Activated effector memory CD4-positive, alpha-beta T cell treated with Interleukin-2 at 50 U/mL for 16 hours (primary cell): ENCODE data around the gene HOXD8.

Experiments
- DNase-seq: peaks from one replicate; pipeline ENCODE4 v3.0.0-alpha.2; 2020

HOXD8 gene

DNA sequence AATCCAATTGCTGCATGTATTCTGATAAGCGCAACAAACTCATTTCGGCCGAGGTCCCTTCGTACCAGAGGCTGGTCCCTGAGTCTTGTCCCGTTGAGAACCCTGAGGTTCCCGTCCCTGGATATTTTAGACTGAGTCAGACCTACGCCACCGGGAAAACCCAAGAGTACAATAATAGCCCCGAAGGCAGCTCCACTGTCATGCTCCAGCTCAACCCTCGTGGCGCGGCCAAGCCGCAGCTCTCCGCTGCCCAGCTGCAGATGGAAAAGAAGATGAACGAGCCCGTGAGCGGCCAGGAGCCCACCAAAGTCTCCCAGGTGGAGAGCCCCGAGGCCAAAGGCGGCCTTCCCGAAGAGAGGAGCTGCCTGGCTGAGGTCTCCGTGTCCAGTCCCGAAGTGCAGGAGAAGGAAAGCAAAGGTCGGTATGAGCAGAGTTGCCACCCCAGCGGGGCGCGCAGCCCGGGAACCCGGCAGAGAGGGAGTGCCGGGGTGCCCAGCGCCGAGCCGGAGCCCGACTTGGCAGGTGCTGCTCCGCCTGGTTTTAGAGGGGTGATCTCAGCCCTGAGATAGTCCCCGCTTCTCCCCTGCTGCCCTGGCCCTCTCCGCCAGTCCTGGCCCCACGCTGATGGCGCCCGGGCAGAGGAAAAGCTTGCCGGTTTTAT is 12.2 kb upstream of the HOXD8 start:
- DNase-seq: no peak

- no peak for DNase-seq
Measured at GRCh38 chr2:176117823-176118371, 11.6 kb upstream of the HOXD8 start.

DNA sequence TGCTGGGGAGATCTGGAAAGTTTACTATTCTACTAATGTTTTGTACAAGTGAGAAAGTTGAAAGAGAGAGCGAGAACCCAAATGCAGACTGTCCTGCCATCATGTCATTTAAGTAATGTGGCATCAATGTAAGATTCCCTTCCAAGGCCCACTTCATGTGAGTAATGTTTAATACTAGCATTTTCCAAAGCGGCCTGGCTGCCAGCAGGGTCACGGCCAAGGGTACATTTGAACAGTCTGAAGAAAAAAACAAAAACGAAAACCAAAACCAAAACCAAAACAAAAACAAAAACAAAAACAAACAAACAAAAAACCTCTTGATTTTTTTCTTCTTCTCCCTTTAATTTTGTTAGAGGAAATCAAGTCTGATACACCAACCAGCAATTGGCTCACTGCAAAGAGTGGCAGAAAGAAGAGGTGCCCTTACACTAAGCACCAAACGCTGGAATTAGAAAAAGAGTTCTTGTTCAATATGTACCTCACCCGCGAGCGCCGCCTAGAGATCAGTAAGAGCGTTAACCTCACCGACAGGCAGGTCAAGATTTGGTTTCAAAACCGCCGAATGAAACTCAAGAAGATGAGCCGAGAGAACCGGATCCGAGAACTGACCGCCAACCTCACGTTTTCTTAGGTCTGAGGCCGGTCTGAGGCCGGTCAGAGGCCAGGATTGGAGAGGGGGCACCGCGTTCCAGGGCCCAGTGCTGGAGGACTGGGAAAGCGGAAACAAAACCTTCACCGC is 10.7 kb upstream of the HOXD8 start:
- no peak for DNase-seq

- no peak for DNase-seq
Measured at GRCh38 chr2:176120364-176121189, 8.9 kb upstream of the HOXD8 start.

GRCh38 chr2:176121190-176122051 is 8.1 kb upstream of the HOXD8 start:
- DNase-seq: no peak

DNA sequence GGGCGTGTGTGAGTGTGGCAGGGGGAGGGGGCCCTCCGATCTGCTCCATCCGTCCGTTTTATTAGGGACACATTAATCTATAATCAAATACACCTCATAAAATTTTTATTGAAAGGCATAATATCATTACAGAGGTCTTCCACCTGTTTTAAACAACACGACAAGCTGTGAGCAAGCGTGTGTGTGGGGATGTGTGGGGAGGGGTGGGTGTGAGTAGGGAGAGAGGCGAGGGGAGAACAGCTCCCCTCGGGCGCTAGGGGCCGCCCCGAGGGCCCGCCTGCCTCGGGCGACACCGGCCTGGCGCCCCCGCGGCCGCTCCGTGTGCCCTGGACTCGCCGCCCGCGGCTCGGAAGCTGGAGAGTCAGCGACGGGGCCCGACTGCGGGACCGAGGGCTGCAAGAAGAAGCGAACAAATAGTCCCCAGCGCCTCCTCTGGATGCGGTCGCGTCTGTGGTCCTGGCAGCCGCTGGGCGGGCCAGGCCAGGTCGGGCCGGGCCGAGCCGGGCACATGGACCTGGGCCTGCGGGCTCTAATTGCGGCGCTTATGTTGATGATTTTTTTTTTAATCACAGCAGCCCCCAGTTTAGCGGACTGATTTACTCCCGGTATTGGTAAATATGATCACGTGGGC is 7.3 kb upstream of the HOXD8 start:
- DNase-seq: no peak

- no peak for DNase-seq
Measured at GRCh38 chr2:176122683-176123410, 6.7 kb upstream of the HOXD8 start, which contains the start of gene HOXD9. Gene HOXD9, plus strand, starts transcription at chr2:176122719. Its CDS starts 50 bp downstream, at chr2:176122769.

DNA sequence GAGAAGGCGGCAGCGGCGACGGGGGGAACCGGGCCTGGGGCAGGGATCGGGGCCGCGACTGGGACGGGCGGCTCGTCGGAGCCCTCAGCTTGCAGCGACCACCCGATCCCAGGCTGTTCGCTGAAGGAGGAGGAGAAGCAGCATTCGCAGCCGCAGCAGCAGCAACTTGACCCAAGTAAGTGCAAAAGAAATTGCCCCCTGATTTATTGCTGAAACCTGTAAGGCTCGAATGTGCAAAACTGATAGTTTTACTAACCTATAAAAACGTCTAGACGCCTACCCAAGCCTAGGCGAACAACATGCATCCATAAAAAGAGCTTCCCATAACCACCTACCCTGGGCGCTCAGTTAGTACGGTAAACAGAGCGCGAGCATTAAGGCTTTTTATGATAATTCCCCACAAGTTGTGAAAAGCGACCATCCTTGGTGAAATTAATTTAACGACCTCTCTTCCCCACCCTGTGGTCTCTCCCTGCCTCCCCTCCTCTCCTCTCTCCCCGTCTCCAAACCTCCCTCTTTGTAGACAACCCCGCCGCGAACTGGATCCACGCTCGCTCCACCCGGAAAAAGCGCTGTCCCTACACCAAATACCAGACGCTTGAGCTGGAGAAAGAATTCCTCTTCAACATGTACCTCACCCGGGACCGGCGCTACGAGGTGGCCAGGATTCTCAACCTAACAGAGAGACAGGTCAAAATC is 5.9 kb upstream of the HOXD8 start:
- DNase-seq: no peak

DNA sequence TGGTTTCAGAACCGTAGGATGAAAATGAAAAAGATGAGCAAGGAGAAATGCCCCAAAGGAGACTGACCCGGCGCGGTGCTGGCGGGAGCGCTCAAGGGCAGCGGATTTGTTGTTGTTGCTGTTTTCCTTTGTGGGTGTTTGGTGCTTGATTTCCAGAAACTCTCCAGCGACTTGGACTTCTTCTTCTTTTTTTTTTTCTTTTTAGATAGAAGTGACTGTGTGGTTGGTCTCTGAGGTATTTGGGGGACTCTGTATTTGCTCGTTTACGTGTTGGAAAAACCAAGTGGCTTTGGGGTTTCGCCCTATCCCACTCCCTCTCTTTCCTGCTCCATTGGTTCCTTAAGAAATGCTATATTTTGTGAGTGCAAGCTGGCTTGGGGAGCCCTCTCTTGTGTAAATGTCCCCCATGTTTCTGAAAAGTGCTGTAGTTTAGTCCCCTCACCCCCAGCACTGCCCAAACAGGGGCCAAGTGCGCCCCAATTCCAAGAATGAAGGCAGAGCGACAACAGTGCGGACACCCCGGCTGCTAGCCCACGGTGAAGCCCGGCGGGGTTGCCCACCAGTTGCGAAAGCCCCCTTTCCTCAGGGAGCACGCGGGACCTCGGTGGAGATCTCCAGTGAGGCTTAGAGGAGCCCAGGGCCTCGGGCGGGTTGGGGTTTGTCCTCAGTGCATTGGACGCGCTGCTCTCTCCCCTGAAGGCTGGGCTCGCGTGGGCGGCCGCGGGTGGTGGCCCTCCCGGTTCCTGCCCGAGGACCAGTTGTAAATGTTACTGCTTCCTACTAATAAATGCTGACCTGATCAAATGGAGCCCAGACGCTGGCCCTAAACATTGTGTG is 5.2 kb upstream of the HOXD8 start:
- no peak for DNase-seq

DNA sequence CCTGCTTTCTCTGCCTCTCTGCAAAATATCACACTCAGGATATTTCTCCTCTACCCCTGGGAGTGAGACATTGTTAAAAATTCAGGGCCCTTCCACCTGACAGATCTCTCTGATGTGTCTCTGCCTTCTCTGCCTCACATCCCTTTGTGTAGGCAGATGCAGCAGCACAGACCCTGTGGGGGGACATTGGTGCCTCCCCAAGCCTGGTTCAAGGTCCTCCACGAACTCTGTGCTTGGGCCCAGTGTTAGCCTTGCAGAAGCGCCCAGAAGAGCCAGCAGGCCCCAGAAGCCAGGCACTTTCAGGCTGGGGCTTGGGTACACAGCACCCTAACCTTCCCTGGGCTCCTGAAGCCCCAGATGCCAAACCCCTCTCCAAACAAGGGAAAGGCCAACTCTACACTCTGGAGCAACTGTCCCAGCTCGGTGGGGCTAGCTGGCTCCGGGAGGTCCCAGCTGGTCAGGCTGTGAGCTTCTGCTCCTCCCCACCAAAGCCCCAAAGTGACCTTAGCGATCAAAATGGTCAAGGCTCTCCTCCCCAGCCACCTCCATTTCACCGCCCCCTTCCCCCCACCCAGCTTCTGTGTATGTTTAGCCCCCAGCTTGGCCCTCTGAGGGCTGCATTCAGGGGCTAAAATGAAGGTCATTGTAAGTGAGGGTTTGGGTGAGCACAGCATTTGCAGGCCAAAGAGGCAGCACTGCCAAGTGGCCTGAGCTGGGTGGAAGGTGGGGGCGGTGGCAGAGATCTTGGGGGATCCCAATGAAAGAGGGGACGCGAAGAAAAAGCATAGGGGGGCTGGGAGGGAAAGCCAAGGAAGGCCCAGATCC is 4.3 kb upstream of the HOXD8 start:
- DNase-seq: no peak

GRCh38 chr2:176125772-176126054 is 3.8 kb upstream of the HOXD8 start:
- DNase-seq: no peak

GRCh38 chr2:176126929-176127773 is 2.4 kb upstream of the HOXD8 start:
- DNase-seq: peak; percentile 29

GRCh38 chr2:176127774-176128072 is 1.8 kb upstream of the HOXD8 start:
- DNase-seq: no peak

GRCh38 chr2:176128172-176128981 is 1.1 kb upstream of the HOXD8 start:
- DNase-seq: no peak

DNA sequence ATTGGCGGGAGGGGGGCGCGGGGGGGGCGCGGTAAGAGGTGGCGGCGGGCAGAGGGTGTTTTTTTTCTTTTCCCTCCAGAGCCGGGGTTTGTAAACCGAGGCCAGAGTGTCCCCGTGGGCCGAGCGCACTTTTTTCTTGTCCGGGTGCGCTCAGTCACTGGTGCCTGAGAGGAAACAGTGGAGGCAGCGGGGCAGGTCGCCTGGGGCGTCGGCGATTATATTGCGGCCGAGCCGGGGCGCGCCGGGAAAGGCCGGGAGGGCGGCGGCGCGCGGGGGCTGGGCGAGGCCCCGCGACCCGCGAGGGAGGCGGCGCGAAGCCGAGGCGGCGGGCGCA is 275 bp downstream of the HOXD8 start:
- DNase-seq: no peak

GRCh38 chr2:176130147-176130956 is 847 bp downstream of the HOXD8 start:
- DNase-seq: no peak
